H9 (cell line): Measurements from ENCODE around the gene C1orf116. TPM values are rescaled to one million over a fixed set of nuclear protein-coding genes. Genes with fewer than 3 reads are reported as not detected.

Experiments
- DNase-seq: peaks from one replicate; pipeline ENCODE4 v3.0.0-alpha.2; 2017
- H2AFZ ChIP-seq: one replicate; pipeline ENCODE4 v1.6.1; 2013; ENCODE audit warnings: mild to moderate bottlenecking, low read length, control low read depth, moderate library complexity
- H2AK5ac ChIP-seq: 2 replicates; pipeline ENCODE4 v1.6.1; 2013; ENCODE audit warnings: low read length, control low read depth, mixed read lengths; ENCODE audit not compliant: insufficient read length
- H2BK120ac ChIP-seq: one replicate; pipeline ENCODE4 v1.6.1; 2013; ENCODE audit warnings: low read depth, mild to moderate bottlenecking, low read length, control low read depth, inconsistent platforms; ENCODE audit not compliant: poor library complexity, severe bottlenecking
- H2BK12ac ChIP-seq: 2 replicates; pipeline ENCODE4 v1.6.1; 2013; ENCODE audit warnings: low read length, control low read depth, mixed read lengths, low read depth; ENCODE audit not compliant: insufficient read length
- H2BK15ac ChIP-seq: 2 replicates; pipeline ENCODE4 v1.6.1; 2013; ENCODE audit warnings: low read depth, low read length, control low read depth
- H2BK20ac ChIP-seq: one replicate; pipeline ENCODE4 v1.6.1; 2013; ENCODE audit warnings: low read depth, mild to moderate bottlenecking, low read length, control low read depth, inconsistent platforms; ENCODE audit not compliant: poor library complexity, severe bottlenecking
- H2BK5ac ChIP-seq: 2 replicates; pipeline ENCODE4 v1.6.1; 2013; ENCODE audit warnings: low read length, control low read depth, mixed read lengths; ENCODE audit not compliant: insufficient read length
- H3K14ac ChIP-seq: 2 replicates; pipeline ENCODE4 v1.6.1; 2013; ENCODE audit warnings: low read length, control low read depth; ENCODE audit not compliant: insufficient read depth
- H3K18ac ChIP-seq: 2 replicates; pipeline ENCODE4 v1.6.1; 2013; ENCODE audit warnings: low read depth, mild to moderate bottlenecking, mixed read lengths, low read length, control low read depth; ENCODE audit not compliant: insufficient read length
- H3K23ac ChIP-seq: 2 replicates; pipeline ENCODE4 v1.6.1; 2013; ENCODE audit warnings: low read length, control low read depth, mixed read lengths, low read depth; ENCODE audit not compliant: insufficient read length
- H3K23me2 ChIP-seq: 2 replicates; pipeline ENCODE4 v1.6.1; 2013; ENCODE audit warnings: low read depth, mild to moderate bottlenecking, mixed read lengths, low read length, control low read depth; ENCODE audit not compliant: insufficient read length, poor library complexity, severe bottlenecking
- H3K27ac ChIP-seq: 2 replicates; pipeline ENCODE4 v1.5.1; 2013; ENCODE audit warnings: low read length, control low read depth, mixed read lengths, low read depth; ENCODE audit not compliant: insufficient read length
- H3K27me3 ChIP-seq: 2 replicates; pipeline ENCODE4 v1.6.1; 2013; ENCODE audit warnings: low read length, control low read depth, inconsistent platforms; ENCODE audit not compliant: insufficient read depth
- H3K4ac ChIP-seq: 2 replicates; pipeline ENCODE4 v1.6.1; 2013; ENCODE audit warnings: low read depth, mild to moderate bottlenecking, control low read depth, inconsistent platforms, low read length, moderate library complexity
- H3K4me1 ChIP-seq: 2 replicates; pipeline ENCODE4 v1.6.1; 2013; ENCODE audit warnings: low read length, control low read depth, inconsistent platforms; ENCODE audit not compliant: insufficient read depth
- H3K4me2 ChIP-seq: 2 replicates; pipeline ENCODE4 v1.6.1; 2013; ENCODE audit warnings: low read length, control low read depth, mixed read lengths; ENCODE audit not compliant: insufficient read length, insufficient read depth
- H3K56ac ChIP-seq: 2 replicates; pipeline ENCODE4 v1.6.1; 2013; ENCODE audit warnings: low read depth, mild to moderate bottlenecking, mixed read lengths, low read length, control low read depth; ENCODE audit not compliant: insufficient read length
- H3K79me1 ChIP-seq: 2 replicates; pipeline ENCODE4 v1.6.1; 2013; ENCODE audit warnings: low read depth, mild to moderate bottlenecking, moderate library complexity, low read length, control low read depth, inconsistent platforms; ENCODE audit not compliant: insufficient read depth, poor library complexity, severe bottlenecking
- H3K79me2 ChIP-seq: 2 replicates; pipeline ENCODE4 v1.6.1; 2013; ENCODE audit warnings: low read length, control low read depth, inconsistent platforms; ENCODE audit not compliant: insufficient read depth
- H3K9ac ChIP-seq: 2 replicates; pipeline ENCODE4 v1.6.1; 2013; ENCODE audit warnings: low read length, control low read depth, mixed read lengths; ENCODE audit not compliant: insufficient read length; ENCODE audit errors: extremely low read depth
- H3K9me3 ChIP-seq: one replicate; pipeline ENCODE4 v1.6.1; 2013; ENCODE audit warnings: low read depth, low read length, inconsistent platforms; ENCODE audit not compliant: control insufficient read depth
- H3T11ph ChIP-seq: one replicate; pipeline ENCODE4 v1.6.1; 2013; ENCODE audit warnings: mild to moderate bottlenecking, low read length, control low read depth, inconsistent platforms
- H4K20me1 ChIP-seq: one replicate; pipeline ENCODE4 v1.6.1; 2013; ENCODE audit not compliant: control insufficient read depth, insufficient read length, insufficient read depth
- H4K5ac ChIP-seq: 2 replicates; pipeline ENCODE4 v1.6.1; 2013; ENCODE audit warnings: low read depth, mild to moderate bottlenecking, mixed read lengths, low read length, control low read depth; ENCODE audit not compliant: insufficient read length
- H4K8ac ChIP-seq: replicated peaks from 2 replicates; pipeline ENCODE4 v1.6.1; 2013; ENCODE audit warnings: low read length, control low read depth, mixed read lengths, low read depth; ENCODE audit not compliant: insufficient read length
- H4K91ac ChIP-seq: 2 replicates; pipeline ENCODE4 v1.6.1; 2013; ENCODE audit warnings: low read depth, mild to moderate bottlenecking, moderate library complexity, mixed read lengths, low read length, control low read depth; ENCODE audit not compliant: insufficient read length
- H3K27ac Mint-ChIP-seq, 3 experiments: 2 replicates in 2 of 3; 3 replicates in 1 of 3; pipeline ENCODE4 v1.8.0; 2020 to 2021; ENCODE audit warnings: mixed read lengths in 3 of 3, mild to moderate bottlenecking in 1 of 3, moderate library complexity in 1 of 3
- H3K27me3 Mint-ChIP-seq: 2 replicates; pipeline ENCODE4 v1.8.0; 2021; ENCODE audit warnings: low read depth, mild to moderate bottlenecking, moderate library complexity, mixed read lengths
- H3K36me3 Mint-ChIP-seq, 3 experiments: 2 replicates in 2 of 3; 3 replicates in 1 of 3; pipeline ENCODE4 v1.8.0; 2020 to 2021; ENCODE audit warnings: low read depth in 3 of 3, mixed read lengths in 3 of 3; ENCODE audit not compliant: insufficient read depth in 1 of 3
- H3K4me1 Mint-ChIP-seq, 2 experiments: 2 replicates each; pipeline ENCODE4 v1.8.0; 2020; ENCODE audit warnings: mixed read lengths in 2 of 2
- H3K4me3 Mint-ChIP-seq, 2 experiments: 2 replicates in 1 of 2; 3 replicates in 1 of 2; pipeline ENCODE4 v1.8.0; 2020 to 2021; ENCODE audit warnings: mild to moderate bottlenecking in 2 of 2, mixed read lengths in 2 of 2, moderate library complexity in 1 of 2
- H3K9me3 Mint-ChIP-seq, 2 experiments: 2 replicates in 1 of 2; 3 replicates in 1 of 2; pipeline ENCODE4 v1.8.0; 2020; ENCODE audit warnings: mild to moderate bottlenecking in 2 of 2, mixed read lengths in 2 of 2, moderate library complexity in 1 of 2
- WGBS: extraction: QIAGEN DNeasy Blood & Tissue Kit; methylation state at CpG from one replicate; pipeline ENCODE4 v1.1.7; 2013; ENCODE audit warnings: missing lambda C conversion rate, low lambda C conversion rate, mixed read lengths; ENCODE audit not compliant: insufficient read length; ENCODE audit errors: extremely low coverage; 5-methylcytosine and 5-hydroxymethylcytosine counted together
- total RNA-seq: library from RNA; stranded (reverse); gene quantifications from 2 replicates; pipeline ENCODE4 v1.2.1, GENCODE V29; 2021
- TF ChIP-seq, protein P1 (sequence below): fragments of 200-600 bp; sonication (generic); conservative IDR thresholded peaks from 3 replicates; pipeline ENCODE4 v1.8.0; 2021; ENCODE audit warnings: antibody characterized with exemption, mild to moderate bottlenecking

C1orf116 gene
- total RNA-seq, 1 experiment from 2014 or later, result 0.48 TPM

DNA sequence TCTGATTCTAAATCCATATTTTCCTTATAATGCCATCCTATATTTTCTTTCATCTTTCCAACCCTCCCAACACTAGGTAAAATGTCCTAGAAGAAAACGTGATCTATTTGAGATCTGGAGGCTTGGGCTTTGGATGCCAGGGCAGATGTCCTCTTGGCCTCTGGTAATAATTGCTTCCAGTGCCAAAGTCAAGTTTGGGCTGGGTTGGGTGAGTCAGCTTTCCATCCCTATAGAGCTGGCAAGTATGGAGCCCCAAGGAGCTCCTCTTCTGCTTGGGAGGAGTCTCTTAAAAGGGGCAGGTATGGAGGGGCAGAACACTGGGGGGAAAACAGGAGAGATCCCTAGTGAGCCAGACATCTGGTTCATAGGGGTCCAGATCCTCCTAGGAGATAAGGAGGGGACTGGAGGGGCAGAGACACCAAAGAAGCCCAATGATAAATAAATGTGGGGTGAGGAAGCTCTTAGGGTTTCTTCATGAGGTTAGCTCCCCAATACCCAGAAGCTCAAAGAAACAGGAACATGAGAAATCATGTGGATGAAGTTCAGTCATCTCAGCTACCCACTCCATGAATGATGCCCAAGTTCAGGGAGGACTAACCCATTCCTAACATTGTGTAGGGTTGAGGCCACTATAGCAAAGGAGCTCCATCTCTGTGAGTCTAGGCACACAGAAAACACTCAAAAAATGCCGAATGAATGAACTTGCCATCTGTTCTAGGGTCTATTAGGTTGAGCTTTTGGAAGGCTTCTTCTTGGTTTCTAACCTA is 3.5 kb downstream of the C1orf116 start:
- Histone ChIP-seq H3K79me2 (no peaks in the 10 kb centered on the region; the same call in 1 of the 2 replicates), H2BK20ac (no peak overlapping the region), H3K4ac (no peak overlapping the region), H3K18ac (no peak overlapping the region), H3K9me3 (no peaks in the 10 kb centered on the region), H3K9ac (no peak overlapping the region), H2BK12ac (no peak overlapping the region), H3K14ac (no peak overlapping the region), H3K23ac (no peak overlapping the region), H3K27ac (no peak overlapping the region), H2BK5ac (no peak overlapping the region), H2BK120ac (no peak overlapping the region), H3K4me1 (peaks cover 26% of the 10 kb centered on the region), H4K8ac (no peak overlapping the region), H3K56ac (no peak overlapping the region), H3K23me2 (no peaks in the 10 kb centered on the region), H4K91ac (no peak overlapping the region), H2AK5ac (no peak overlapping the region), H3K79me1 (no peaks in the 10 kb centered on the region), H3K27me3 (no peaks in the 10 kb centered on the region), H2AFZ (no peak overlapping the region), H3K4me2 (no peak overlapping the region), H2BK15ac (no peak overlapping the region), H3T11ph (no peak overlapping the region), H4K5ac (no peak overlapping the region), H4K20me1 (no peaks in the 10 kb centered on the region)
- Mint-ChIP-seq H3K4me1 (peaks cover 54 to 61% of the 10 kb centered on the region in 2 experiments), H3K9me3 (no peaks in the 10 kb centered on the region), H3K4me3 (no peak overlapping the region), H3K36me3 (no peaks in the 10 kb centered on the region; a peak in 1 of 7 replicates), H3K27me3 (no peaks in the 10 kb centered on the region), H3K27ac (peak overlapping the region in 1 of 3 experiments; percentile 56; a peak in 1 of 7 replicates)
- no CpG with 5 or more reads among the region's 2 CpGs for WGBS
- DNase-seq, result no peak
- TF ChIP-seq, protein P1, sequence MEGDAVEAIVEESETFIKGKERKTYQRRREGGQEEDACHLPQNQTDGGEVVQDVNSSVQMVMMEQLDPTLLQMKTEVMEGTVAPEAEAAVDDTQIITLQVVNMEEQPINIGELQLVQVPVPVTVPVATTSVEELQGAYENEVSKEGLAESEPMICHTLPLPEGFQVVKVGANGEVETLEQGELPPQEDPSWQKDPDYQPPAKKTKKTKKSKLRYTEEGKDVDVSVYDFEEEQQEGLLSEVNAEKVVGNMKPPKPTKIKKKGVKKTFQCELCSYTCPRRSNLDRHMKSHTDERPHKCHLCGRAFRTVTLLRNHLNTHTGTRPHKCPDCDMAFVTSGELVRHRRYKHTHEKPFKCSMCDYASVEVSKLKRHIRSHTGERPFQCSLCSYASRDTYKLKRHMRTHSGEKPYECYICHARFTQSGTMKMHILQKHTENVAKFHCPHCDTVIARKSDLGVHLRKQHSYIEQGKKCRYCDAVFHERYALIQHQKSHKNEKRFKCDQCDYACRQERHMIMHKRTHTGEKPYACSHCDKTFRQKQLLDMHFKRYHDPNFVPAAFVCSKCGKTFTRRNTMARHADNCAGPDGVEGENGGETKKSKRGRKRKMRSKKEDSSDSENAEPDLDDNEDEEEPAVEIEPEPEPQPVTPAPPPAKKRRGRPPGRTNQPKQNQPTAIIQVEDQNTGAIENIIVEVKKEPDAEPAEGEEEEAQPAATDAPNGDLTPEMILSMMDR, result no peak
